Amniotic stem cell (primary cell): ENCODE data around the gene ITGA2B.
"Not testable (repeated sequence)": the region's sequence is repeated elsewhere in the genome, so short reads cannot be mapped to it uniquely, and the experiment has no call there.

Experiments used
- DNase-seq: peaks from one replicate; lab custom pipeline; 2025; lab: John Stamatoyannopoulos, UW

Gene ITGA2B

GRCh38 chr17:44389281-44389680 lies at the start of gene ITGA2B:
ITGA2B (minus strand) TSS chr17:44389649; CDS start chr17:44389473, 176 bp downstream.
- DNase-seq, result no peak

DNA sequence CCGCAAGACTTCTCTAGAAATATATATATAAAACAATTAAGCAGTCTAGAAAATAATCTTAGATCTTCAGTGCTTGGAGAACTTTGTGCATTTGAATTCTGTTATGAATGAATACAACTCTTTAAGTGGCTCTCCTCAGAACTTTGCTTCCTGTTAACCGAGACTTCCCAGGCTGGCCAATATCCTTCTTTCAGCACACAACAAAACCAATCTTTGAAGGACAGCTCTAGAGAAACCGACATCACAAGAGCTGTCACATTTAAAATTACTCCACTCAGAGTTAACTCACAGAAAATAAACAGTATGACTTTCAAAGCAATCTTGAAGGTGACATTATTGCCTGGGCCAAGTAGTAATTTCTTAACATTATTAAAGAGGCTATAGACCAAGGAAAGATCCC lies 49.7 kb upstream of the ITGA2B start:
- DNase-seq, result no peak

GRCh38 chr17:44438636-44439035 lies 49.2 kb upstream of the ITGA2B start:
- DNase-seq, result no peak

DNA sequence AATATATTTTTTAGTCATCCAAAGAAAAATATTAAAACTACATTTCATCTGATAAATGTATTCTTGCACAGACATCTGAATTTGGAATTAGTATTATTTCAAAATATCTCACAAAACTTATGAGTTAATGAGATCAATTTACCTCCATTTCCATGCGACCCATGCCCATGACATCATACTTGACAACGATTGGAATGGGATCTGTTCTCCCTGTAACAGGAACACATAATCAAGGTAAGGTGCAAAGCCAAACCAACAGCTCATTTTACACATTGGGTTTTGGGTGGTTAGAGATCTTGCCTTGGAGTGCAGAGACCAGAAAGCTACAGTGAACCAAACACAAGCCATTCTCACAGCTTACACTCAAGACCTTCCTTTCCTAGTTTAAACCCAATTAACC lies 46.9 kb upstream of the ITGA2B start:
- DNase-seq, result no peak

DNA sequence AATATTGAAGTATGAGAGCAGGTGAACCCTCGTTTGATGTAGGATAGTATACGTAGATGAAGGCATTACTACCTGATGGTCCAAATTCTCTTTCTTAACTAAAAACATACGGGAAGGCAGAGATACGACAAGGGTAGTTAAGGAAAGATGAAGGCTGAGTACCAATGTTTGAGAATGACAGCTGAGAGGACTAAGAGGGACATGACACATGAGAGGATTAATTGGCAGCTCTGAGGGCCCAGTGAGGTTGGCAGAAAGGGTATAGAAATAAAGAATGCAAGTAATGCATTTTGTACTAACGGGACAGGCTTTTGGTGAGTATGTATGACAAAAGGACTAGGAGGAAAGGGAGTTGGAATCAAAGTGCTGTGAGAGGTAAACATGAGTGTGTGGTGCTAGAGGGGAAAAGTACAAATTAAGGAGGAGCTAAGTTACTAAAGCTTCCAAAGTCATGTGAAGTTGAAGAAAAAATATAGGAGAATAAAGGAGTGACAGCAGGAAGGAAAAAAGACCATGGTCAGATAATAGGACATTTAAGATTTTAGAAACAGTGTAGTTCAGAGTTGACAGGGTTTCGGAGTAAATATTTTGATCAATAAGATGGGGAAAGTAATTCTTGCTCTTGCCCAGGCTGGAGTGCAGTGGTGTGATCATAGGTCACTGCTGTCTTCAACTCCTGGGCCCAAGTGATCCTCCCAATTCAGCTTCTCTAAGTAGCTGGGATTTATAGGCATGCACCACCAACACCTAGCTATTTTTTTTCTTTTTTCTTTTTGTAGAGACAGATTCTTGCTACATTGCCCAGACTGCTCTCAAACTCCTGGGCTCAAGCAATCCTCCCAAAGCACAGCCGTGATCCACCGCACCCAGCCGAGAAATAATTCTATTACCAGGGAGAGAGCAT lies 43.1 kb upstream of the ITGA2B start:
- DNase-seq, result no peak

GRCh38 chr17:44424828-44425461 lies 35.5 kb upstream of the ITGA2B start:
- DNase-seq, result no peak

GRCh38 chr17:44417553-44417952 lies 28.1 kb upstream of the ITGA2B start:
- DNase-seq, result no peak

DNA sequence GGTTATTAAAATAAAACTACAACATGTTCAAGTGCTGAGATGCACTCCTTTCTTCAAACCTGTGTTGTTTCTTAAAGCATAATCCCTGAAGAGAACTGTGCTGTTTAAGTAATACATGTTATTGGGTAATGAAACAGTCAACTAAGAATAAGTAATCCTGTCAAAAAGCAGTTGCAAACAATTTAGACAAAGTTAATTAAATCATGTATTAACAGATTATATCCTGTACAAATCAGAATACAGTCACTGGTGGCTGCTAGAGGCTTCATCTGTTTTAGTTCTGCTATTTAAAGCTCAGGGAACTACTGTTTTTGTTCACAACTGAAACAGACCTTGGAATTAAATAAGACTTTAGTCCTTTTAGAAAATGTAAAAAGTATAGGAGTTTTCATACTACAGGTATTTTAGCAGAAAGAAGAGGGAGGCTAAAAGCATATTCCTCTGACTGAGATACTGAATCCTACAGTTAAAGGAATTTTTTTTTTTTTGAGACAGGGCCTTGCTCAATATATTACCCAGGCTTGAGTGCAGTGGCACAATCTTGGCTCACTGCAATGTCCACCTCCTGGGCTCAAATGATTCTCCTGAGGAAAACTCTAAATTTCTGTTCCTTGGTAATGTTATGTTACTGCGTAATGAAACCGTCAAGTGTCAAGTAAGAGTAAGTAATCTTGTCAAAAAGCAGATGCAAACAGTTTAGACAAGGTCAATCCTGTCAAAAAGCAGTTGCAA lies 27.3 kb upstream of the ITGA2B start:
- no peak for DNase-seq

GRCh38 chr17:44414394-44415155 lies 25.1 kb upstream of the ITGA2B start:
- no peak for DNase-seq

DNA sequence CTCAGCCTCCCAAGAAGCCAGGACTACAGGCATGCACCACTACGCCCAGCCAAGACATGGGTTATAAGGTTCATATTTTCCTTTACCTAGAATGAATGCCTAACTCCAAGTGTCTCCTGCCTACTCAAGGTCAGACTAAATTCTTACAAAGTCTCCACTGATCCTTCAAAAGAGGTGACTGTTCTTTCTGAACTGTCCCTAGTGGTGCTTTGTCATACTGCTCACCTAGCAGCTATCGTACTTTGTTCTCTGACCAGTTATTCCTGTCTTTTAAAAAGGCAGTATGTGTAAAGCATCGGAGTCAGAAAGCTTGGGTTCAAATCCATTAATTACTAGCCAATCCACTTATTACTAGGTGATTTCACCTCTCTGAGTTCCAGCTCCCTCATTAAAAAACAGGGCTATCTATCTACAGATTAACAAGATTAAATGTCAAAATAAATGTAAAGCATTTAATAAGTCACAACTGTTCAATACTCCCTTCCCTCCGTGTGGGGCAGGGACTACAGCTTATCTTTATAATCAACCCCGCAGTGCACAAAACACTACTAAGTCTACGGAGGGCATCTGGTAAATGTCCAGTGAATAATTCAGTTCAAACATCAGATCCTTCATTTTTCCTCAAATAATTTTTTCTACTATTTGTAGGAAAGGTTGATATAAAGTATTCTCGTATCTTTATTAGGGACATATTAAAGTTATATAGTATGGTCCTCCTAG lies 20.0 kb upstream of the ITGA2B start:
- no peak for DNase-seq

- DNase-seq, result no peak
These were observed 19.3 kb upstream of the ITGA2B start for GRCh38 chr17:44408786-44409185.

GRCh38 chr17:44402564-44403172 lies 13.2 kb upstream of the ITGA2B start:
- no peak for DNase-seq

DNA sequence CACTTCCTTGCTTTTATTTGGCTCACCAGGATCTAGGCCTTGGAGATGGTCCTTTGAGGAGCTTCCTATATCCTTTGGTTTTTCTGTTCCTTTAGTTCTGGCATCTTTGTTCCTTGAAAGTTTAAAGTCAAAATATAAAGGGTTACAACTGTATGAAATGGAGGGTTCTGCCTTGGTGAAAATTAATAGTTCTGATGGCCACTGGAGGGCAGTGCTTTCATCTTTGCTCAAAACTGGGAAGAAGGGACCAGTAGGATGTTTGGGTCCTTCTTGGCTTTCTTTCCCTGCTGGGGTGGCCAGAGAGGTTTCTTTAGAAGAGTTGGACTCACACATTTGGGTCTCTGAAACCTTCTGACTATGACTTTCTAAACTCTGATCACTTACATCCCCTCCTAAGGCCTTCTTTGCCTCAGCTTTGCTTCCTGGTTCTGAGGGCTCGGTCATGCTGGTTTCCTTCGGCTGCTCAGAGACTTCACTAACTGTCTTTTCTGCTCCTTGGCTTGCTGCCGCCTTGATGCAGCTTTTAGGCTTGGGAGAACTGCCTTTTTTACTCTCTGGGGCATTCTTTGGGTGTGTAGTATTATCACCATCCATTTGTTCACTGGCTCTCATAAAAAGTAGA lies 10.9 kb upstream of the ITGA2B start:
- no peak for DNase-seq

GRCh38 chr17:44398692-44399691 lies 9.5 kb upstream of the ITGA2B start:
- DNase-seq, result no peak

DNA sequence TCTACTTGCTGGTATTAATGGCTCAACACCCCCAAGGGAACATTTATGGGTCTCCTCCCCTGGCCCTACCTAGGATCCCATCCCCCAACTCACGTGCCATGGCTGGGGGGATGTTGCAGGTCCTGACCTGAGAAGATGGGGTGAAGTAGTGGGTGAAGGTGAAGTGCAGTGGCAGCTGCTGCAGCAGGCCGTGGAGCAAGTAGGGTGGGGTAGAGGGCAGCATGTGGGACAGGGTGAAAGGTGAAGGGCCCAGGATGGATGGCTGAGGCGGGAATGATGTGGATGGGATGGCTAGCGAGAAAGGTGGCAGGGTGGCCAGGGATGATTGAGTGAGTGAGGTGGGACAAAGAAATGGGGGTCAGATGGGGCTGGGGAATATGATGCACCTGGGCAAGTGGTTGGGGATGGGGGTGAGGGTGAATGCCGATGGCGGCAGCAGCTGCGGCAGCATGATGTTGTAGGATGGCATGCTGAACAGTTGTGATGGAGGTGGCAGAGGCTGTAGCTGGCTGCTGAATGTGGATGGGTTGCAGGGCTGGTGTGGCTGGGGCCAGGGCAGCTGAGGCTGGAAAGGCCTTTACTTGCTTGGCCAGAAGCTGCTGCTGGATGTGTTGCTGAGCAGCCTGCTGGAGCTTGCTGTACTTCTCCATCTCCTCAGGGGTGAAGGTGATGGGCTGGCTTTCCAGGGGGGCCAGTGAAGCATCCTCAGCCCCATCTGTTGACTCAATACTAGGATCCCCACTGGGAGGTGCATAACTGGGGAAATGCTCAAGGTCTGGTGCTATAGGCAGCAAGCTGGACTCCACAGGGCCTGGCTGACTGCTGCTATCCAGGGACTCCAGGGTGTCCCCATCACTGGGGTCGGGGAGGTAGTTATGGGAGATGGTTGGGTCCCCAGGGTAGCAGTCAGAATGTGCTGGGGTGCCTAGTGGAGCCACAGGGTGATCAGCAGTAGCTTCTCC lies 8.3 kb upstream of the ITGA2B start:
- no peak for DNase-seq

DNA sequence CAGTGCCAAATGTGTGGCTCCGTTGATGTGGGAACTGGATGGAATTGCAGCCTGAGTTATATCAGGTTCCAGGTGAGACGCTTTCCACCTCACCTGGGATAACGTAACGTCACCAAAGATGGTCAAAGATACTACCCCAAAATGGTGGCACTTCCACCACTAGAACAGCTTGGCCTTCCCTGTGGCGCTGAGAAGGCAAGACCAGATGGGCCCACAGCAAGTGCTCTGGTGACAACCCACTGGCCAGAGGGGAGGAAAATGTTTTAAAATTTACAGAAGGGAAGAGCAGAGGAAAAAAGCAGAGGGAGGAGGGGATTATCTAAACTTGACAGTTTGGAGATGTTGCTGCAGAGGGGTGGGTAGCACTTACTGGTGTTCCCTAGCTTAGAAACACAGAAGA lies 7.5 kb upstream of the ITGA2B start:
- no peak for DNase-seq

DNA sequence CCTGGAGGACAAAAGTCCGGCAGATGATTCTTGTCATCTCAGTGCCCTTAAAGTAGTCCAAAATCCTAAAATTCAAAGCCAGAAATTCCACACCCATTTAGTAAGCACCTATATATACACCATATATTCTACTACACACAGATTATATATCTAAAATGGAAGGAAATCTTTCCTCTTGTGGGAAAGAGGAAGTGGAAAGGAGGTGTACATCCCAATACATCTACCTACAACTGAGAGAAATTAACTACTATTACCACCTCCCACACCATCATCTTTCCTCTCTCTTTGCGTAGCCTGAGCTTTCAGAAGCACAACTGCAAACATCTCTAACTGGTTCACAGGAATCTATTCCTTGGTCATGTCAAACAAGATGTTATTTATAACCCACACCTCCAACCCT lies 5.4 kb upstream of the ITGA2B start:
- DNase-seq, result no peak

DNA sequence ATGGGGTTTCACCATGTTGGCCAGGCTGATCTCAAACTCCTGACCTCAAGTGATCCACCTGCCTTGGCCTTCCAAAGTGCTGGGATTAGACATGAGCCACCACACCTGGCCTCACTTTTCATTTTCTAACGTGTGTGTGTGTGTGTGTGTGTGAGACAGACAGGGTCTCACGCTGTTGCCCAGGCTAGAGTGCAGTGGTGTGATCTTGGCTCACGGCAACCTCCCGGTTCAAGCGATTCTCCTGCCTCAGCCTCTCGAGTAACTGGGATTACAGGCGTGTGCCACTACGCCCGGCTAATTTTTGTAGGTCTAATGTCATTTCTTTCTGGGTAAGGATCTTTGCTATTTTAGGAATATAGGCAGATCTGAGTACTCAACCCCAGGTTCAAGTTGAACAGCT lies 4.7 kb upstream of the ITGA2B start:
- DNase-seq, result not testable (repeated sequence)
